HL-60/S4 treated with retinoic acid at 250 ng/mL for 4 days and 3 days (cell line): ENCODE data around the gene EFCAB10.

Source experiments
- in situ Hi-C: fragments of 300-500 bp; cut with MboI; formaldehyde crosslinking; loops from 2 replicates; pipeline ENCODE4 v1.7.0; 2022; ENCODE audit warnings: low sequenced_read_pairs

EFCAB10 gene

DNA sequence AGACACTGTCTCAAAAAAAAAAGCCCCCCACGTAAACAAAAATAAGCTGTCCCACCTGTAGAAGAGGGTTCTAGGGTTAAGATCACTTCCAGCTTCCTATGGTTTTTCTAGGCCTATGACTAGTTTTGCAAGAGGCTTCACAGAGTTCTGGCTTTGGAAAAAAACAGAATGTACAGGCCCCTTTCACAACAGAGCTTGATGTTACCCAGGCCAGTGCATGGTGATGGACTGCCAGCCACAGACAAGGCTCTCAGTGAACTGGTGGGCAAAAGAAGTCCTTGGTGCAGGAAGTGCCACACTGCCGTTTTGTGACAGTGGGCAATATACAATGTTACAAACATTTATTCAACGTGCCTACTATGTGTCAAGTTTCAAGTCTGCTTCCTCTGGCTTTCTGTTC, 18.3 kb upstream of the EFCAB10 start:
- in situ Hi-C loops: loop anchor here (25.0 kb wide), 1 partner anchor 687 kb away; no protein-coding TSS in a partner anchor

- in situ Hi-C loops: loop anchor here (25.0 kb wide), 1 partner anchor 687 kb away; no protein-coding TSS in a partner anchor
Observed at GRCh38 chr7:105599080-105599479, 17.8 kb upstream of the EFCAB10 start.

GRCh38 chr7:105596866-105597265, 15.6 kb upstream of the EFCAB10 start:
- in situ Hi-C loops: loop anchor here (25.0 kb wide), 1 partner anchor 685 kb away; no protein-coding TSS in a partner anchor

DNA sequence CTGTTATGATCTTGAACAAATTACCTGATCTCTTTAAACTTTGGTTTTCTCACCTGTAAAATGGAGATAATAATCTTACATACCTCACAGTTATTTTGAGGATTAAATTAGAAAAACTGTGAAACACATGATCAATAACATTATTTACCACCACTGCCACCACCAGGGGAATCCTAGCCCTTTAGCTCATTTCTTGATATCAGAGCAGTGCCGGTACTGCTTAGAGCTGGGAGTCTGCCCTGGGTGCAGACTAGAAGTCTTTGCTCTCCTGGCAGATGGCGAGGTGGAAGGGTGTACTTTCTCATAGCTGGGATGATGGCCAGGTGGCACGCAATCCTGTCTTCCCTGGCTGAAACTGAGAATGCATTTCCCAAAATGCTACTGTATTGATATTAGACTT, 12.7 kb upstream of the EFCAB10 start:
- in situ Hi-C loops: loop anchor here (25.0 kb wide), 1 partner anchor 682 kb away; no protein-coding TSS in a partner anchor

DNA sequence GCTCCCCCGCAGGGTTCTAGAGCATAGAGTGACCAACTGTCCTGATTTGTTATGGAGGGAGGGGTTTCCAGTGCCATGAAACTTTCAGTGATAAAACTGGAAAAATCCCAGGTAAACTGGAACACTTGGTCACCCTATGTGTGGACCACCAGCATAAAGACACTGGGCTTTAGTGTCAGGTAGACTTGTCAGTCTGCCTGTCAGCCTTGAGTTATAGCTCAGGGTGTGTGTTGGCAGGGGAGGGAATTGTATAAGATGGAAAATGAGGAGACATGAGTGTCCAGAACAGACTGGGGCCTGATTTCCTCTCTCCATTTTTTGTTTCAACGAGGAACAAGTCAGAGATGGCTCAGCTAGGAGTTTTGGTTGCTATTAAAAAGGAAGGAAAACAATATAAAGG, 10.2 kb upstream of the EFCAB10 start:
- in situ Hi-C loops: loop anchor here (25.0 kb wide), 1 partner anchor 679 kb away; no protein-coding TSS in a partner anchor

DNA sequence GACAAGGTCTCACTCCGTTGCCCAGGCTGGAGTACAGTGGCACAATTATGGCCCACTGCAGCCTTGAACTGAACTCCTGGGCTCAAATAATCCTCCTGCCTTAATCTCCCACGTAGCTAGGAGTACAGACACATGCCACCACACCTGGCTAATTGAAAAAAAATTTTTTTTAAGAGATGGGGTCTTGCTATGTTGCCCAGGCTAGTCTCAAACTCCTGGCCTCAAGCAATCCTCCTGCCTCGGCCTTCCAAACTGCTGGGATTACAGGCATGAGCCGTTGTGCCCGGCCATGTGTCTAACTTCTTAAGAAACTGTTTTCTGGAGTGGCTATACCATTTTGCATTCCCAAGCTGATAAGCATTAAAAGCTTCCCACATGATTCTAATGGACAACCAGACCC, 9.5 kb upstream of the EFCAB10 start:
- in situ Hi-C loops: loop anchor here (25.0 kb wide), 1 partner anchor 678 kb away; no protein-coding TSS in a partner anchor

GRCh38 chr7:105589356-105590077, 8.2 kb upstream of the EFCAB10 start:
- in situ Hi-C loops: loop anchor here (25.0 kb wide), 1 partner anchor 677 kb away; no protein-coding TSS in a partner anchor

GRCh38 chr7:105587909-105588635, 6.8 kb upstream of the EFCAB10 start:
- in situ Hi-C loops: loop anchor here (25.0 kb wide), 1 partner anchor 676 kb away; no protein-coding TSS in a partner anchor

DNA sequence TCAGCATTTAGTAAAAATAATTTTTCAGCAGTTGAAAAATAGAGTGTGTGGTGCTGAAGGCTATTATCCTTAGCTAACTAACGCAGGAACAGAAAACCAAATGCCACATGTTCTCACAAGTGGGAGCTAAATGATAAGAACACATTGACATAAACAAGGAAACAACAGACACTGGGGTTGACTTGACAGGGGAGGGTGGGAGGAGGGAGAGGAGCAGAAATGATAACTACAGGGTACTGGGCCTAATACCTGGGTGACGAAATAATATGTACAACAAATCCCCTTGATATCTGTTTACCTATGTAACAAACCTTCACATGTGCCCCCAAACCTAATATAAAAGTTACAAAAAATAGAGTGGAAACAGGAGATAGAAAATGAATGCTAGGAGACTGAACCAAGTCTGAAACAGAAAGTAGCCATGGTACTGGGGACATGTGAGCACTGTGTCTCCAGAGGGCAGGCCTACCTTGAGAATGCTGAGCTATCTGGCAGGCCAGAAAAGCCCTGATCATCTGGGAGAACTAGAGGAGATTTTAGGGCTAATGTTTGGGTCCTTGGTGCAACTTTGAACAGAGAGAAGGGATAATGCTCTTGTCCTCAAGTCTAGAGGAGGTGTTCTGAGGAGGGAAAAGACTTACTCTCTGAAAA, 4.7 kb upstream of the EFCAB10 start:
- in situ Hi-C loops: loop anchor here (25.0 kb wide), 1 partner anchor 674 kb away; no protein-coding TSS in a partner anchor

DNA sequence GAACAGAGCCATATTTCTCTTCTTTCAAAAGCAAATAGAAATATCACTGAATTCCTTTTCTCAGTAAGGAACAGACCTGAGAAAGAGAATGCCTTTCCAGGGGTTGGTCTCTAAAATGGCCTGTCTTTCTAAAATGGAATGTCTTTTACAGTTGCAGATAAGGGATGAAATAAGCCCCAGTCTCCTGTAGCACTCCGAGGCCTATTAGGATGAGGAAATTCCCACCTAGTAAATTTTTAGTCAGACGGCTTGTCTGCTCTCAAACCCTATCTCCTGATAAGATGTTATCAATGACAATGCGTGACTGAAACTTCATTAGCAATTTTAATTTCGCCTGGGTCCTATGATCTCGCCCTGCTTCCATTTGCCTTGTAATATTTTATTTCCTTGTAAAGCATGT, 2.9 kb upstream of the EFCAB10 start:
- in situ Hi-C loops: loop anchor here (25.0 kb wide), 1 partner anchor 672 kb away; no protein-coding TSS in a partner anchor

- in situ Hi-C loops: loop anchor here (25.0 kb wide), 1 partner anchor 671 kb away; no protein-coding TSS in a partner anchor
Observed at GRCh38 chr7:105583061-105583460, 1.8 kb upstream of the EFCAB10 start.

DNA sequence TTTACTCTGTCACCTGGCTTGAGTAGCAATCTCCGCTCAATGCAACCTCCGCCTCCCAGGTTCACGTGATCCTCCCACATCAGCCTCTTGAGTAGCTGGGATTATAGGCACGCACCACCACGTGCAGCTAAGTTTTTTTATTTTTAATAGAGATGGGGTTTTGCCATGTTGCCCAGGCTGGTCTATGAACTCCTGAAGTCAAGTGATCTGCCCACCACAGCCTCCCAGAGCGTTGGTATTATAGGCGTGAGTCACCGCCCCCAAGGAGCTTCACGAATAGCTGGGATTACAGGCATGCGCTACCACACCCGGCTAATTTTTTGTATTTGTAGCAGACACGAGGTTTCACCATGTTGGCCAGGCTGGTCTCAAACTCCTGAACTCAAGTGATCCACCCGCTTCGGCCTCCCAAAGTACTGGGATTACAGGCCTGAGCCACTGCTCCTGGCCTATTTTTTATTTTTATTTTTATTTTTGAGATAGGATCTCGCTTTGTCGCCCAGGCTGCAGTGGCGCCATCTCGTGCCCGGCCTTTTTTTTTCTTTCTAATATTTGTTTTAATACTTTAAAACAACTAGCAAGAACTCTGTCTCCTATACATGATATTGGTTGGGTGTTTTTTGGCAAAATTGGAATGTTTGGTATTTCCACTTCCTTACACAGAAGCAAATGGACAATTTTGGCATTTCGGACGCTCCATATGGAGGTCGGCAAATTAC, 1.1 kb downstream of the EFCAB10 start:
- in situ Hi-C loops: loop anchor here (25.0 kb wide), 1 partner anchor 668 kb away; no protein-coding TSS in a partner anchor

DNA sequence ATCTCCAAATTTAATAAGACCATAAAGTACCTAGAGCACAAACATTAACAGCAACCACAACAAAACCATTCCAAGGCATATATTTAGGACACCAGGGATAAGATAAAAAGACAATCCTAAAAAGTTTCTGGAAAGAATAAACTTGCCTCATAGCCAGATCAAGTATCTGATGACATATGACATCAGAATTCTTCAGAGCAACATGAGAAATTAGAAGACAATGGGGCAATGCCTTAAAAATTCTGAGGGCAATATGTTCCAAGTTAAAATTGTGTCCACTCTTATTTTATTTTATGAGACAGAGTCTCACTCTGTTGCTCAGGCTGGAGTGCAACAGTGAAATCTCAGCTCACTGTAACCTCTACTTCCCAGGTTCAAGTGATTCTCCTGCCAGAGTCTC, 2.8 kb downstream of the EFCAB10 start:
- in situ Hi-C loops: loop anchor here (25.0 kb wide), 1 partner anchor 666 kb away; no protein-coding TSS in a partner anchor

DNA sequence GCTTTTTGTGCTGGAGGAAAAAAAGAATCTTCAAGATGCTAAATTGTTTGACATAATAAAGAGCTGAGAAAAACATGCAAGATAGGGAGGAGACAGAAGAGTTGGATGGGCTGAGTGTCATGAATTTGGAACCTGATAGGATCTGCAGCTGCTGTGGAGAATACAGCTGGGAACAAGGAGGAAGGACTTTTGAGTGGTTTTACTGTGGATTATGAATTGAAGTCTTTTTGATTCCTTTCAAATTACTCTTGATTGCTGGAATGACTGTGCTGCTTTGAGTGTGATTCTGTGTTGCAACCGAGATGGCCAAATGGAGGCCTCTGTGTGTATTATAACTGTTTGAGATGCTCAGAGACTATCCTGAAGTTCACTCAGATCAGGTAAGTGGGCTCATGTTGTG, 4.0 kb downstream of the EFCAB10 start:
- in situ Hi-C loops: loop anchor here (25.0 kb wide), 1 partner anchor 665 kb away; no protein-coding TSS in a partner anchor

DNA sequence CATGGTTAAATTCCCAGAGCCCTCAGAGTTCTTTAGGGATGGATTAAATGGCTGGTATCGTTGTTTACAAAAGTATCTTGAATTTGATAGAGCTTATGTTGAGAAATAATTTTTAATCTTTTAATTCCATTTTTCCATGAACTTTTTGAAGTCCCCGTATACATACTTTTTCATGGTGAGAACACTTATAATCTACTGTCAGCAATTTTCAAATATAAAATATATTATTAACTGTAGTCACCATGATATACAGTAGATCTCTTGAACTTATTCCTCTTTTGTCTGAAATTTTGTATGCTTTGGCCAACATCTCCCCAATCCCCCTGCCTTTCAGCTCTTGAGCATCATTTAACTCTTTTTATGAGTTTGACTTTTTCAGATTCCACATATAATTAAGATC, 9.4 kb downstream of the EFCAB10 start:
- in situ Hi-C loops: no loop called here

DNA sequence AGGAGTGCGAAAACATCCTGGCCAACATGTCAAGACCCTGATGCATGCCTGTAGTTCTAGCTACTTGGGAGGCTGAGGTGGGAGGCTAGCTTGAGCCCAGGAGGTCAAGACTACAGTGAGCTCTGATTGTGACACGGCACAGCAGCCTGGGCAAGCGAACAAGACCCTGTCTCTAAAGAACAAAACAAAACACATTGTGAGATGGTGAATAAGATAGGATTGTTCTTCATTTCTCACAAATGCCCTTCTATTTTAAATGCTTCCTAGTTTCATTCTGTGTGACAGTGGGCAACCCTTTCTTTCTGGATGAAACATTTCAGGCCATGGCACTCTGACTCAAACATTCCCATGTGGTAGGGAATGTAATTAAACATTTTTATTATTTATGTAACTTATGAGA, 13.5 kb downstream of the EFCAB10 start:
- in situ Hi-C loops: no loop called here

- in situ Hi-C loops: no loop called here
Observed at GRCh38 chr7:105567024-105567423, 14.3 kb downstream of the EFCAB10 start.

DNA sequence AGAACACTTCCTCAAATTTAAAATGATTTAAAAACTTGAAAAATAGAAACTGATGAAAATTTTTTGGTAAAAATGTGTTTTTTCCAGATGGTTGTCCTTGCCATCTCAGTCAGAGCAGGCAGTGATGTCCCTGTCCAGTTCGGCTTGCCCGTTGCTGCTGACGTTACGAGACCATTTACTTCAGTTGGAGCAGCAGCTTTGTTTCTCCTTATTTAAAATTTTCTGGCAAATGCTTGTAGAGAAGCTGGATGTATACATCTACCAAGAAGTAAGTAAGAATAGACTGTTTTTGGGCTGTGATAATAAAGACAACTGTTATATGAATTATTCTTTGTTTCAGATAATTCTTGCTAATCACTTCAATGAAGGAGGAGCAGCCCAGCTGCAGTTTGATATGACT, 16.1 kb downstream of the EFCAB10 start:
- in situ Hi-C loops: no loop called here

GRCh38 chr7:105559926-105560325, 21.4 kb downstream of the EFCAB10 start:
- in situ Hi-C loops: no loop called here

- in situ Hi-C loops: no loop called here
Observed at GRCh38 chr7:105538339-105538738, 43.0 kb downstream of the EFCAB10 start.
